ENCODE measurements around the gene CELSR3. TPM values are rescaled to one million over a fixed set of nuclear protein-coding genes. Genes with fewer than 3 reads are reported as not detected.

Gene CELSR3
- total and polyA plus RNA-seq, 3 experiments from 2014 or later: 0.41 to 19.3 (median 19.3) TPM

DNA sequence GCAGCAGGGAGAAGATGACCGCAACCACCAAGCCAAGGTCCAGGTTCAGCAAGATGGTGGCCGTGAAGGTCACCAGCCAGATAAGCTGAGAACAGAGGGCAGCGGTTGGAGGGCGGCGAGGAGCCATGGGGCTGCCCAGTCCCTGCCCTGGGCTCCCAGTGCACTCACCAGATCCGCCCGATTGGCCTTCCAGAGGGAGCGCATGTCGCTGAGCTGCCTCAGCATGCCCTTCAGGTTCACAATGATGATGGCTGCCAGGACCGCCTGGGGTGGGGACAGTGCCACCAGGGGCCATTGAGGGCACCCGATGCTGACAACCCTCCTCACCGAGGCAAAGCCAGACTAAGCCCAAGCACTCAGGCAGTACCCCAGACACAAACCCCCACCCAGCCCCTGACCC, 32.8 kb downstream of the CELSR3 start:
- Histone ChIP-seq H3K9me3 (ENCODE audit: low read length) (no peaks in the 10 kb centered on the region), H3K36me3 (ENCODE audit: insufficient read depth, low read length) (no peaks in the 10 kb centered on the region), H3K4me3 (ENCODE audit: low read length) (no peak overlapping the region), H3K27me3 (ENCODE audit: insufficient read depth, low read length, poor library complexity, severe bottlenecking) (no peaks in the 10 kb centered on the region), H3K4me1 (ENCODE audit: insufficient read depth, low read length) (peaks cover 9% of the 10 kb centered on the region), H3K27ac (ENCODE audit: low read depth, low read length) (no peak overlapping the region)
- peaks cover 0 to under 1% of the 10 kb centered on the region in 2 donors for H3K27me3 Mint-ChIP-seq
- H3K9me3 Mint-ChIP-seq: no peaks in the 10 kb centered on the region
- peak overlapping the region in 1 of 7 donors; percentile 30 for H3K4me3 Mint-ChIP-seq
- peaks cover 10 to 18% (median 11%) of the 10 kb centered on the region in 3 donors for H3K4me1 Mint-ChIP-seq
- H3K36me3 Mint-ChIP-seq: peaks cover 4 to 60% (median 8%) of the 10 kb centered on the region in 3 donors
- ChIA-PET CTCF (no interaction called here), POLR2A (no interaction called here)
- H3K27ac Mint-ChIP-seq: no peak overlapping the region
- no peak for DNase-seq

DNA sequence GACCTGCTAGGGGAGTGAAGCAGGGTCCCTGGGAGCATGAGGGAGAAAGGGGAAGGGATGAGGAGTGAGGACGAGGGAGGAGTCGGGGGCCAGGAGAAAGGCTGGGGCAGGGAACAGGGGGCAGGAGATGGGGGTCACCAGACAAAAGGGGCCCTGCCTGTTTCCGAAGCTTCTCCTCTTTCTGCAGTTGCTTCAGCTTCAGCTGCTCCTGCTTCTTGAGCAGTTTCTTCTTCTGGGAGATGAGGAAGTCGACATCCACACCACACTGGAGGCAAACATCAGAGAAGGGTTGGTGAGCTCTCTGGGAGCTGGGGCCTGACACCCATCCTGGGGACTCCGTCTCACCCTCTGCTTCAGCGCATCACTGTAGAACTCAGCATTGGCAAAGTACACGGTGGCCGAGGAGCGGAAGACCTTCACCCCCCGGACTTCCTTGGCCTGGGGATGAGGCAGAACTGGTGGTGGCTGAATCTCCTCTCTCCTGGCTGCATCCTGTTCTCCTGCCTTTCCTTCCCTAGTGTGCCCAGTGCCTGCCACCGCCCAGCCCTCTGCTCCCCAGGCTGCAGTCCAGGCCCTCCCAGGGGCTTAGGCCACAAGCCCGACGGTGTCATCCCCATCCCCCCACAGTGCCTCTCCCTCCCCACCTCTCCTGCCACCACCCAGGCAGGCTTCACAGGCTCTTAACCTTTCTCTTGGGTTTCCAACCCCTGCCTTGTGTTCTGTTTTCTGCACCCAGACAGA, 34.2 kb downstream of the CELSR3 start:
- H3K36me3 Mint-ChIP-seq: peaks cover 4 to 59% (median 8%) of the 10 kb centered on the region in 3 donors
- Histone ChIP-seq H3K4me1 (ENCODE audit: insufficient read depth, low read length) (no peaks in the 10 kb centered on the region), H3K9me3 (ENCODE audit: low read length) (no peaks in the 10 kb centered on the region), H3K36me3 (ENCODE audit: insufficient read depth, low read length) (no peaks in the 10 kb centered on the region), H3K27ac (ENCODE audit: low read depth, low read length) (no peak overlapping the region), H3K27me3 (ENCODE audit: insufficient read depth, low read length, poor library complexity, severe bottlenecking) (no peaks in the 10 kb centered on the region), H3K4me3 (ENCODE audit: low read length) (no peak overlapping the region)
- H3K9me3 Mint-ChIP-seq: no peaks in the 10 kb centered on the region
- H3K4me1 Mint-ChIP-seq: peaks cover 8 to 14% (median 11%) of the 10 kb centered on the region in 3 donors
- H3K27ac Mint-ChIP-seq: no peak overlapping the region
- H3K27me3 Mint-ChIP-seq: peaks cover 0 to 2% of the 10 kb centered on the region in 2 donors
- peak overlapping the region in 1 of 7 donors; percentile 15 for H3K4me3 Mint-ChIP-seq
- DNase-seq: no peak
- ChIA-PET CTCF (no interaction called here), POLR2A (no interaction called here)

DNA sequence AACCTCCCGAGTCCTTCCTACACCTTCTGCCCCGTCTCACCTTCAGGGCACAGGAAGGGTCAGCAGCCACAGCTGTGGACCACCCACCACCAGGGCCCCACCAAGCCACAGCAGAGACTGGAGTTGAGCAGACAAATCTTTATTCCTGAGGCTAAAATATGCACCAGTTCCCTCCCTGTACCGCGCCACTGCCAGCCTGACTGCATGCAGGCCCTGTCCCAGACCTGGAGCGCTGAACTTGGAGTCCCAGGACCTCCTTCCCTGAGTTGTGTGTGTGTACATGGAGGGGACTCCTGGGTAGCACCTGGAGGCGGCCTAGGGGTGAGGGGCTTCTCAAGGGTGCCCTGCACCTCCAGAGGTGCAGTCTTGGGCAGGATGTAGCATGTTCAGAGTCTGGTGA, 37.1 kb downstream of the CELSR3 start:
- DNase-seq: no peak
- H3K27me3 Mint-ChIP-seq: peaks cover 0 to 2% of the 10 kb centered on the region in 2 donors
- Histone ChIP-seq H3K9me3 (ENCODE audit: low read length) (no peaks in the 10 kb centered on the region), H3K27ac (ENCODE audit: low read depth, low read length) (no peak overlapping the region), H3K27me3 (ENCODE audit: insufficient read depth, low read length, poor library complexity, severe bottlenecking) (no peaks in the 10 kb centered on the region), H3K4me3 (ENCODE audit: low read length) (no peak overlapping the region), H3K4me1 (ENCODE audit: insufficient read depth, low read length) (no peaks in the 10 kb centered on the region), H3K36me3 (ENCODE audit: insufficient read depth, low read length) (no peaks in the 10 kb centered on the region)
- no peaks in the 10 kb centered on the region for H3K9me3 Mint-ChIP-seq
- H3K36me3 Mint-ChIP-seq: peaks cover 4 to 46% (median 7%) of the 10 kb centered on the region in 3 donors
- H3K27ac Mint-ChIP-seq: peak overlapping the region in 1 of 8 donors; percentile 67
- peaks cover 6 to 11% (median 9%) of the 10 kb centered on the region in 3 donors for H3K4me1 Mint-ChIP-seq
- ChIA-PET POLR2A (interaction anchor here (1.3 kb wide), 1 partner anchor 10 kb away, joined by 3 read pairs; the partner anchor contains the start of gene SLC26A6), CTCF (interaction anchor here (0.9 kb wide), 1 partner anchor 15 kb away, joined by 3 read pairs; no protein-coding TSS in a partner anchor)
- no peak overlapping the region for H3K4me3 Mint-ChIP-seq

DNA sequence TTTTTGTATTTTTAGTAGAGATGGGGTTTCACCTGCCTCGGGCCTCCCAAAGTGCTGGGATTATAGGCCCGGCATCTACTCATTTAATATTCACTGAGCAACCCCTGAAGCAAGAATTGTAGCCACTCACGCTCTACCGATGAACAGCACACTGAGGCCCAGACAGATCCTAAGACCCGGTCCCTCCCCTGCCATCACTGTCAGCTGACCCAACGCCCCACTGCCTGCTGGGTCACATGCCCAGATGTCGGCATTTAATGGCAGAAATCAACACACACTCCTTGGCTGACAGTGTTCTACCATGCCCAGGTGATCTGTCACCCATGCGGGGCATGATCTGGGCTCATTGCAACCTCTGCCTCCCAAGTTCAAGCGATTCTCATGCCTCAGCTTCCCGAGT, 37.9 kb downstream of the CELSR3 start:
- Mint-ChIP-seq H3K9me3 (no peaks in the 10 kb centered on the region), H3K27ac (peak overlapping the region in 2 of 8 donors; percentile 71 to 75), H3K4me3 (no peak overlapping the region)

DNA sequence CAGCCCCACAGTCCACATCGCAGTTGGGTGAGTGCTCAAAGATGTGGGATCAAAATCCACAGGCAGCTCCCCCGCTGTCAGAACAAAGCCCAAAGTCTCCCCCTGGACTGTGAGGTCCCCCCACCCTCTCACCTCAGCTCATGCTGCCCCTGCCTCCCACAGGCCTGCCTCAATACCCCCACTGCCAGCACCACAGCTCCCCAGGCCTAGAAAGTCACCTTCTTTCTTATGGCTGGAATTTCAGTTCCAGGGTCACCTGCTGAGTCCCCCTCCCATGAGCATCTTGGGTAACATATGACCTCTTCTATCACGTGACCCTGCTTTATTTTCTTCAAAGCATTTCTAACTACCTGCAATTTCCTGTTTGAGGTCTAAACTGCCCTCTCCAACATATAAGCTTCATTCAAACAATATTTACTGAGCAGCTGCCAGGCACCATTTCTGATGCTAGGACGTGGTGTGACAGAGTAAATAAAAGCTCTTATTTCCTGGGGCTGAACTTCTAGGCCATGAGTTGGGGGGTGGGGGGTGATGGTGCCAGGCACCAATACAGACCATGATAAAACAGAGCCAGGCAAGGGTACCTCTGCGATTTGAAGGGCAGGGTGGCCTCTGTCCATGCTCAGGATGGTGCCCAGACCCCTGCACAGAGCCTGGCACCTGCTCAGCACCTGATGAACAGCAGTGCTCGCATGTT, 38.7 kb downstream of the CELSR3 start:
- Mint-ChIP-seq H3K27me3 (peaks cover 0 to 2% of the 10 kb centered on the region in 2 donors), H3K4me3 (peak overlapping the region in 1 of 7 donors; percentile 8), H3K4me1 (peaks cover 6 to 11% (median 9%) of the 10 kb centered on the region in 3 donors), H3K36me3 (peaks cover 2 to 33% (median 4%) of the 10 kb centered on the region in 3 donors), H3K9me3 (peaks cover 0 to 1% (median 0%) of the 10 kb centered on the region in 5 donors), H3K27ac (peak overlapping the region in 4 of 8 donors; percentile 6 to 66 (median 34))
- no peaks in the 10 kb centered on the region for H3K9me3 ChIP-seq (ENCODE audit: low read length)
- CTCF ChIA-PET: interaction anchor here (0.7 to 1.5 kb wide), 2 partner anchors 20 to 75 kb away, joined by 4 read pairs; no protein-coding TSS in a partner anchor
- H3K27me3 ChIP-seq (ENCODE audit: insufficient read depth, low read length, poor library complexity, severe bottlenecking): no peaks in the 10 kb centered on the region
- no peak overlapping the region for H3K4me3 ChIP-seq (ENCODE audit: low read length)
- POLR2A ChIA-PET: no interaction called here
- H3K27ac ChIP-seq (ENCODE audit: low read depth, low read length): no peak overlapping the region
- no peaks in the 10 kb centered on the region for H3K36me3 ChIP-seq (ENCODE audit: insufficient read depth, low read length)
- H3K4me1 ChIP-seq (ENCODE audit: insufficient read depth, low read length): no peaks in the 10 kb centered on the region
- DNase-seq: no peak

More for the DNA sequence above, 37.9 kb downstream of the CELSR3 start:
- POLR2A ChIA-PET: interaction anchor here (1.3 kb wide), 1 partner anchor 11 kb away, joined by 3 read pairs; the partner anchor contains the start of gene SLC26A6
- no peak overlapping the region for H3K4me3 ChIP-seq (ENCODE audit: low read length)
- no peaks in the 10 kb centered on the region for H3K27me3 ChIP-seq (ENCODE audit: insufficient read depth, low read length, poor library complexity, severe bottlenecking)
- H3K27ac ChIP-seq (ENCODE audit: low read depth, low read length): no peak overlapping the region
- H3K36me3 ChIP-seq (ENCODE audit: insufficient read depth, low read length): no peaks in the 10 kb centered on the region
- Mint-ChIP-seq H3K27me3 (peaks cover 0 to 2% of the 10 kb centered on the region in 2 donors), H3K36me3 (peaks cover 4 to 41% (median 7%) of the 10 kb centered on the region in 3 donors), H3K4me1 (peaks cover 6 to 11% (median 9%) of the 10 kb centered on the region in 3 donors)
- DNase-seq: no peak
- CTCF ChIA-PET: interaction anchor here (0.9 to 1.5 kb wide), 2 partner anchors 14 to 76 kb away, joined by 3 to 4 read pairs; no protein-coding TSS in a partner anchor
- no peaks in the 10 kb centered on the region for H3K4me1 ChIP-seq (ENCODE audit: insufficient read depth, low read length)
- no peaks in the 10 kb centered on the region for H3K9me3 ChIP-seq (ENCODE audit: low read length)

DNA sequence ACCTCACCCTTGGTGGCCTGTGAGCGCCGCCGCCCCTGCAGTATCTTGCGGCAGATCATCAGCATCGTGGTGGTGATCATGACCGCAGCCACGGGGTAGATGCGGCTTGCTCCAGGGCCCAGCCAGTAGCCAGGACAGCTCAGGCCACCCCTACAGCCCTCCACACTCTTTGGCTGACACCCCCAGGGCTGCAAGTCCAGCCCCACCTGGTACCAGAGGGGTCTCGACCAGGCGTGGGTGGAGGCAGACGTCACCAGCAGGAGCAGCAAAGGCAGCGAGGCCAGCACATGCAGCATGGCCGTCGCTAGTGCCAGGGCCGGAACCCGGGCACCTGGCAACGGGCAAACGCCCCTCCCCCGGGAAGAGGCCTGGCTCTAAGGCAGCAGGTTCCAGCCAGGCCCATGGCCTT, 41.2 kb downstream of the CELSR3 start, which contains the start of gene TMEM89:
TSS of gene TMEM89 (minus strand) at position 309 of the 409 bp plus-strand sequence. CDS start at position 296, 13 bp downstream.
- no peak for DNase-seq
- H3K4me3 Mint-ChIP-seq: no peak within 1 kb of the TSS
- H3K36me3 Mint-ChIP-seq: peaks cover 0 to 9% (median 0%) of the 10 kb centered on the region in 3 donors
- H3K4me1 ChIP-seq (ENCODE audit: insufficient read depth, low read length): no peaks in the 10 kb centered on the region
- no peaks in the 10 kb centered on the region for H3K27me3 ChIP-seq (ENCODE audit: insufficient read depth, low read length, poor library complexity, severe bottlenecking)
- no peak within 1 kb of the TSS for H3K4me3 ChIP-seq (ENCODE audit: low read length)
- H3K27me3 Mint-ChIP-seq: peaks cover 0 to 2% of the 10 kb centered on the region in 2 donors
- CTCF ChIA-PET: interaction anchor here (1.2 kb wide), 1 partner anchor 14 kb away, joined by 4 read pairs; the partner anchor contains the start of gene SLC26A6
- POLR2A ChIA-PET: no interaction called here
- peaks cover 11% of the 10 kb centered on the region for H3K9me3 ChIP-seq (ENCODE audit: low read length)
- no peak within 1 kb of the TSS for H3K27ac Mint-ChIP-seq
- H3K9me3 Mint-ChIP-seq: peaks cover 0 to 17% (median 10%) of the 10 kb centered on the region in 5 donors
- H3K27ac ChIP-seq (ENCODE audit: low read depth, low read length): no peak within 1 kb of the TSS
- no peaks in the 10 kb centered on the region for H3K36me3 ChIP-seq (ENCODE audit: insufficient read depth, low read length)
- peaks cover 6 to 11% (median 9%) of the 10 kb centered on the region in 3 donors for H3K4me1 Mint-ChIP-seq

DNA sequence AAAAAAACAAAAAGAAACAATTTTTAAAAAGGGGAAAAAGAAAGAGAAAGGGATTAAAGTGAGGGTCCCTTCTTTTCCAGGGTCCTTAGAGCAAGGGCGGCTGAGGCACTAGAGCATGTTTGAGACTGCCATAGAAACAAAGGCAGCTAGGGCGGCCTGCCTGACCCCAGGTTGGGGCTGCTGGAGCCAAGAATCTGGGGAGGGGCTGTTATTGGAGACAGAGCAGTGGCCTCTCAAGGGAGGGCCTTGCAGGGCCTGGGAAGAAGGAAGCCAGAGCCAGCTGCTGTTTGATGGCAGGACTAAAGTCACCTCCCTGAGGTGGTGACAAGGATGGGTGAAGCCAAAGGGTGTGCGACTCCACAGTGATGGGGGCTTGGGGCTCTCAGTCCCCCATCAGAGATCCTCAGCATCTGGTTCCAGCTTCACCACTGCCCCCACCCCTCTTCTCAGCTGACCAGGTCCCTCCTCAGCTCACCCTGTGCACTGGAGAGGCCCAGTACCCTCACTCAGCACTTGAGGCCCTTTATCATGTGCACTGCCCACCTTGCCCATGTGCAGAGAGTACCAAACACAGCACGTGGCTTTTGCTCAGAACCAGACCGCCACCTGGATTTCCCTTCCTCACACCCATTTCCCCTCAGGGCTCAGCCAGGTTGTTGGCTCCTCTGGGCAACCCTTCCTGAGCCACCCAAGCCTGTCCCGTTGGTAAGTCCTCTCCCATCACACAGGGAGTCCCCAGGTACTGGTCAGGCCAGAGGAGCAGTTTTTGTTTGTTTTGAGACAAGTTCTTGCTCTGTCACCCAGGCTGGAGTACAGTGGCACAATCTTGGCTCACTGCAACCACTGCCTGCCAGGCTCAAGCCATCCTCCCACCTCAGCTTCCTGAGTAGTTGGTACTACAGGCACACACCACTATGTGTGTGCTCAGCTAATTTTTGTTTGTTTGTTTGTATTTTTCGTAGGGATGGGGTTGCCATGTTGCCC, 42.9 kb downstream of the CELSR3 start:
- ChIA-PET POLR2A (interaction anchor here (1.0 kb wide), 1 partner anchor 10 kb away, joined by 3 read pairs; the partner anchor contains the start of gene UQCRC1), CTCF (no interaction called here)
- Histone ChIP-seq H3K9me3 (ENCODE audit: low read length) (peaks cover 11% of the 10 kb centered on the region), H3K36me3 (ENCODE audit: insufficient read depth, low read length) (no peaks in the 10 kb centered on the region), H3K4me1 (ENCODE audit: insufficient read depth, low read length) (no peaks in the 10 kb centered on the region), H3K4me3 (ENCODE audit: low read length) (no peak overlapping the region), H3K27me3 (ENCODE audit: insufficient read depth, low read length, poor library complexity, severe bottlenecking) (no peaks in the 10 kb centered on the region), H3K27ac (ENCODE audit: low read depth, low read length) (no peak overlapping the region)
- DNase-seq: no peak
- Mint-ChIP-seq H3K4me3 (no peak overlapping the region), H3K4me1 (peaks cover 5 to 8% (median 7%) of the 10 kb centered on the region in 3 donors), H3K27me3 (peaks cover 0 to under 1% of the 10 kb centered on the region in 2 donors), H3K27ac (no peak overlapping the region), H3K36me3 (no peaks in the 10 kb centered on the region), H3K9me3 (peaks cover 0 to 20% (median 10%) of the 10 kb centered on the region in 5 donors)
